Type B pancreatic cell (in vitro differentiated cells): ENCODE measurements around the gene GSTCD. TPM values are rescaled to one million over a fixed set of nuclear protein-coding genes. Genes with fewer than 3 reads are reported as not detected.
A peak's percentile ranks its signal among the peaks of the same experiment; 100 is the strongest.

ENCODE experiments used
- DNase-seq: peaks from one replicate; pipeline ENCODE4 v3.0.0; 2021; ENCODE audit warnings: mixed read lengths; ENCODE audit not compliant: unreplicated experiment; ENCODE audit errors: extremely low spot score
- H3K27ac Mint-ChIP-seq: 2 replicates; pipeline ENCODE4 v1.8.0; 2021; ENCODE audit warnings: mild to moderate bottlenecking, mixed read lengths
- H3K27me3 Mint-ChIP-seq: 2 replicates; pipeline ENCODE4 v1.8.0; 2021; ENCODE audit warnings: mixed read lengths
- H3K36me3 Mint-ChIP-seq: 2 replicates; pipeline ENCODE4 v1.8.0; 2021; ENCODE audit warnings: mixed read lengths
- H3K4me1 Mint-ChIP-seq: one replicate; pipeline ENCODE4 v1.8.0; 2021; ENCODE audit warnings: mixed read lengths; ENCODE audit not compliant: unreplicated experiment
- H3K4me3 Mint-ChIP-seq: 2 replicates; pipeline ENCODE4 v1.8.0; 2021; ENCODE audit warnings: mild to moderate bottlenecking, mixed read lengths
- H3K9me3 Mint-ChIP-seq: 2 replicates; pipeline ENCODE4 v1.8.0; 2021; ENCODE audit warnings: mixed read lengths
- total RNA-seq: library from RNA; stranded (reverse); gene quantifications from 2 replicates; pipeline ENCODE4 v1.2.1, GENCODE V29; 2021; ENCODE audit warnings: low replicate concordance
- TF ChIP-seq, protein P1 (sequence below): fragments of 200-600 bp; sonication (generic); conservative IDR thresholded peaks from 2 replicates; pipeline ENCODE4 v1.5.0; 2021; ENCODE audit warnings: antibody characterized with exemption, mild to moderate bottlenecking

The GSTCD gene
- total RNA-seq, 1 donor from 2014 or later: 23.3 TPM

DNA sequence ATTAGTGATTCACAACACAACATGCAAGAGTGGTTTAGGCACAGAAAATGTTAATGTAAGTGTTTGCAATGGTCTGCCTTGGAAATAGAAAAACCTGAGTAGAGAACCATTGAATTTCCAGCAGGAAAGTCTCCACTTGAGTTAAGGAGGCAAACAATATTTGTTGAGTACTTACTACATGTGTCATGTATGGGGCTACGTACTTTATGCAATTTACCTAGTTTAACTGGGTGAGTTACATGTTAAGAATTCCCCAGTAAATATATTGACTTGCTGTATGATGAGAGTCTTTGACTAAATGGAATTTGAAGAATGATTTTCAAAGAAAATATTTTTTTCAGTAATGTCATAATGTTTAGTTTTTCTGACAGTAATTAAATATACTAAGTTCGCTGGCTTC, 178.9 kb downstream of the GSTCD start:
- no peaks in the 10 kb centered on the region for H3K36me3 Mint-ChIP-seq
- TF ChIP-seq, protein P1, sequence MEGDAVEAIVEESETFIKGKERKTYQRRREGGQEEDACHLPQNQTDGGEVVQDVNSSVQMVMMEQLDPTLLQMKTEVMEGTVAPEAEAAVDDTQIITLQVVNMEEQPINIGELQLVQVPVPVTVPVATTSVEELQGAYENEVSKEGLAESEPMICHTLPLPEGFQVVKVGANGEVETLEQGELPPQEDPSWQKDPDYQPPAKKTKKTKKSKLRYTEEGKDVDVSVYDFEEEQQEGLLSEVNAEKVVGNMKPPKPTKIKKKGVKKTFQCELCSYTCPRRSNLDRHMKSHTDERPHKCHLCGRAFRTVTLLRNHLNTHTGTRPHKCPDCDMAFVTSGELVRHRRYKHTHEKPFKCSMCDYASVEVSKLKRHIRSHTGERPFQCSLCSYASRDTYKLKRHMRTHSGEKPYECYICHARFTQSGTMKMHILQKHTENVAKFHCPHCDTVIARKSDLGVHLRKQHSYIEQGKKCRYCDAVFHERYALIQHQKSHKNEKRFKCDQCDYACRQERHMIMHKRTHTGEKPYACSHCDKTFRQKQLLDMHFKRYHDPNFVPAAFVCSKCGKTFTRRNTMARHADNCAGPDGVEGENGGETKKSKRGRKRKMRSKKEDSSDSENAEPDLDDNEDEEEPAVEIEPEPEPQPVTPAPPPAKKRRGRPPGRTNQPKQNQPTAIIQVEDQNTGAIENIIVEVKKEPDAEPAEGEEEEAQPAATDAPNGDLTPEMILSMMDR: no peak
- peaks cover 4% of the 10 kb centered on the region for H3K9me3 Mint-ChIP-seq
- no peak for DNase-seq
- H3K4me1 Mint-ChIP-seq: no peaks in the 10 kb centered on the region
- H3K27ac Mint-ChIP-seq: no peak overlapping the region
- H3K4me3 Mint-ChIP-seq: no peak overlapping the region
- H3K27me3 Mint-ChIP-seq: peaks cover 39% of the 10 kb centered on the region

DNA sequence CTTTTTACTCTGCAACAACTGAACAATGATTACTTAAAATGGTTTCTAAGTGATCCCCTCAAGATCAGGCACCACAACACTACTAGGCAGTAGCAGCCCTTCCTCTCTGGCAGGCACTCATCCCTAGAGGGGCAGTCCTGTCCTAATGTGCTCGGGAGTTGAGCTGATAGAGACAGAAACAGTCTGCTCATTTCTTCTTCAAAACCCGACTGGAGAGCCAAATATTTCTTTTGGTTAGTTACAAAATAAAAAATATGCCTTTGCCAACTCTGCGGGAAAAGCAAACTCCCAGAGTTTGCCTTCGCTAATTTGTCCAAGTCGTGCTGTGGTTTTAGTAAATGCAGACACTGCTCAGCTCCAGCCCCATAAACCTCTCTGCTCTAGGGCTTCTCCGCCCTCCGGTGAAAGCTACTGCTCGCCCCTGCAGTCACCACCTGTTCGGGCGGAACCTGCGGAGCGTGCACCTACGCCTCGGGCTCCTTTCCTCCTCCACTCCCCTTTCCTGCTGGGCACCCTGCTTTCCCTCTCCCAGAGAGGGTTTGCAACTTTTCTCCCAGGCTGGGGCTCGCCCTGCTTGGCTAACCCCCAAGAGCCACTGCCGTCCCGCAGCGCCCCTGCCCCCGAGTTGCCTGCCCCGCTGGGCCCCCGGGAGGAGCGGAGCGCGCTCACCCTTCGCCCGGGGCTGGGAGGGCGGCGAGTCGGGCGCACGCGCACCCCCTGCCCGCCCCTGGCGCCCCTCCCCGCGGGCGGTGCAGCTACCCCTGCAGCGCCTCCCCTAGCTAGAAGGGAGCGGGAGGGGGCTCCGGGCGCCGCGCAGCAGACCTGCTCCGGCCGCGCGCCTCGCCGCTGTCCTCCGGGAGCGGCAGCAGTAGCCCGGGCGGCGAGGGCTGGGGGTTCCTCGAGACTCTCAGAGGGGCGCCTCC, 186.3 kb downstream of the GSTCD start, which contains the start of gene NPNT:
Gene NPNT (plus strand): TSS at position 812 of the 923 bp plus-strand sequence. CDS start 182 bp downstream, outside the sequence.
- Mint-ChIP-seq H3K27me3 (peaks cover 93% of the 10 kb centered on the region), H3K4me3 (peak within 1 kb of the TSS; percentile 87), H3K36me3 (no peaks in the 10 kb centered on the region), H3K9me3 (peaks cover 4% of the 10 kb centered on the region), H3K4me1 (peaks cover 4% of the 10 kb centered on the region), H3K27ac (peak within 1 kb of the TSS; percentile 43)
- DNase-seq: peak; percentile 69
- TF ChIP-seq, protein P1: no peak

DNA sequence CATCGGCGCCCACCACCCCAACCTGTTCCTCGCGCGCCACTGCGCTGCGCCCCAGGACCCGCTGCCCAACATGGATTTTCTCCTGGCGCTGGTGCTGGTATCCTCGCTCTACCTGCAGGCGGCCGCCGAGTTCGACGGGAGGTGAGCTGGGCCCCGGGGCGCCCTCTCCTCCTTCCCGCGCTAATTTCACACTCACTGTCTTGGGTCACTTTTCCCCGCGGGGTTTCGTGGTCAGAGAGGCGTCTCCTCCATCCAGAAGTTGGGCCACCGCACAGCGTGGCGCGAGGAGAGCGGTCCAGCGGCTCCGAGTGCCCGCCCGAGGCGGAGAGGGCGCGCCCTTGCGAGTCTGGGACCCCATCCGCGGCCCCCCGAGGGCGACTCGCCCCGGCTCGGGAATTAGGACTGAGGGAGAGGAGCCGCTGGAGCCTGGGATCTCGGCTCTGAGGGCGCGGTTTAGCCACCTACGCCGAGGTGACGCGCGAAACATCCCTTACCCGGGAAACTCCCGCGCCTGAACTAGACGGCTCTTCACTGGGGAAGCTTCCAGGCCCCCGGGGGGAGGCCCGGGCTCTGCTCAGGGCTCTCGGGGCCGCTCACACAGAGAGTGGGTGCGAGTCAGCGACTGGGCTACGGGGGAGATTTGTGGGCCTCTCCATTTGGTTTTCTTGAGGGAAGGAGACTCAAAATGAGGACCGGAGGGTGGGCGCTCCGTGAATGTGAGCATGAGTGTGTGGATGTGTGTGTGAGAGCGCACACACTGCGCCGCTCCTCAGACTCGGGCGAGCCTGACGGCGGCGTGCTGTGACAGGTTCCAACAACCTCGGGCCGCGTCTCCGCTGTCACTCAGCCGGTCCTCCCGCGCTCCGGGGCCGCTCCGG, 187.2 kb downstream of the GSTCD start:
- DNase-seq: peak; percentile 71
- H3K27ac Mint-ChIP-seq: peak overlapping the region; percentile 43
- H3K36me3 Mint-ChIP-seq: no peaks in the 10 kb centered on the region
- peaks cover 93% of the 10 kb centered on the region for H3K27me3 Mint-ChIP-seq
- peak overlapping the region; percentile 87 for H3K4me3 Mint-ChIP-seq
- TF ChIP-seq, protein P1: peak; percentile 38
- no peaks in the 10 kb centered on the region for H3K9me3 Mint-ChIP-seq
- H3K4me1 Mint-ChIP-seq: peaks cover 4% of the 10 kb centered on the region

DNA sequence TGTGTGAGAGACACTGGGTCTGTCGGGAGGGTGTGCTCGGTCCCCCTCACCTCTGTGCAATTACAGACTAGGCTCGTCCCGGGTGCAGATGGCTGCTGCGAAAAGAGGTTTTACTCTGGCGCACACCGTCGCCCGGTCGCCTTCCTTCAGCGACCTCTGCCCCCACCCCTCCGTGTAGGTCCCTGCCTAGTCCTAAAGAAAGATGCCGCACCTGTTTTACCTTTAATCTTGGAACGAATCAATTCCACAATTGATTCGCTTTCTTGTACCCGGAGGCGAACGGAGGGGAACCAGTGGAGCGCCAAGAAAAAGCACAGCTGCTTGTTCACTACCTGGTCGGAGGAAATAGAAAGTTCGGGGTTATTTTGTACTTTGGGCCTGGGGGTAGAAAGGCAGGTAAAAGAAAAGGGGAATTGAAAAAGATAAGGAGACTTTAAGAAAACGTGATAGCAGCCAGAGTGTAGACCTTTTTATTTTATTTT, 187.9 kb downstream of the GSTCD start:
- peaks cover 93% of the 10 kb centered on the region for H3K27me3 Mint-ChIP-seq
- H3K4me3 Mint-ChIP-seq: peak overlapping the region; percentile 87
- H3K4me1 Mint-ChIP-seq: peaks cover 4% of the 10 kb centered on the region
- DNase-seq: no peak
- no peaks in the 10 kb centered on the region for H3K36me3 Mint-ChIP-seq
- no peaks in the 10 kb centered on the region for H3K9me3 Mint-ChIP-seq
- TF ChIP-seq, protein P1: no peak
- H3K27ac Mint-ChIP-seq: peak overlapping the region; percentile 43

Other genes with a start within 250 kb of the GSTCD start
- gene PPA2, start 234.7 kb upstream of the GSTCD start, total RNA-seq: 88.9 and 97.2 TPM in 2 replicates
- gene ARHGEF38, start 156.2 kb upstream of the GSTCD start, total RNA-seq: 1.6 and 2.4 TPM in 2 replicates
- 17.7 and 20.8 TPM in 2 replicates for gene INTS12, start 95 bp upstream of the GSTCD start, total RNA-seq
- gene NPNT, start 186.7 kb downstream of the GSTCD start, total RNA-seq: 12.6 and 23.2 TPM in 2 replicates